Activated CD8-positive, alpha-beta memory T cell treated with anti-CD3 and anti-CD28 coated beads for 1 hour (primary cell): ENCODE results near the gene PAPPA2.

Source experiments
- DNase-seq, 2 donors: peaks; one replicate each; pipeline ENCODE4 v3.0.0-alpha.2; 2020; ENCODE audit warnings: low read depth in 1 of 2; ENCODE audit errors: extremely low read depth in 1 of 2

The PAPPA2 gene

GRCh38 chr1:176884911-176885310 lies 421.9 kb downstream of the PAPPA2 start:
- DNase-seq: no peak

- DNase-seq: no peak
Observed at GRCh38 chr1:176885341-176885740, 422.4 kb downstream of the PAPPA2 start.

GRCh38 chr1:176885751-176886150 lies 422.8 kb downstream of the PAPPA2 start:
- DNase-seq: no peak

GRCh38 chr1:176888471-176889032 lies 425.6 kb downstream of the PAPPA2 start:
- DNase-seq: no peak

- no peak for DNase-seq
Observed at GRCh38 chr1:176893625-176894352, 430.8 kb downstream of the PAPPA2 start.

- DNase-seq: no peak
Observed at GRCh38 chr1:176894450-176894849, 431.5 kb downstream of the PAPPA2 start.
